Calu3 (cell line): ENCODE results near the gene SELENOK. TPM values are rescaled to one million over a fixed set of nuclear protein-coding genes. Genes with fewer than 3 reads are reported as not detected.

Experiments
- BruUV-seq: library from RNA; stranded (reverse); fragments of 400-500 nt; replicated peaks from 2 replicates; lab custom pipeline; 2021; lab: Mats Ljungman, UMichigan
- CTCF ChIA-PET: fragments of 300-600 bp; sonication (Branson Sonifier 250); formaldehyde crosslinking; loops from one replicate; lab custom pipeline; 2022; ENCODE audit warnings: antibody characterized with exemption; lab: Charles Lee
- DNase-seq: peaks from one replicate; pipeline ENCODE4 v3.0.0; 2022
- H3K27ac Mint-ChIP-seq: one replicate; pipeline ENCODE4 v1.8.0; 2022; ENCODE audit warnings: mixed read lengths; ENCODE audit not compliant: unreplicated experiment
- H3K27me3 Mint-ChIP-seq: one replicate; pipeline ENCODE4 v1.8.0; 2022; ENCODE audit warnings: mixed read lengths; ENCODE audit not compliant: unreplicated experiment
- H3K36me3 Mint-ChIP-seq: one replicate; pipeline ENCODE4 v1.8.0; 2022; ENCODE audit warnings: mild to moderate bottlenecking, moderate library complexity, mixed read lengths; ENCODE audit not compliant: insufficient read depth, unreplicated experiment
- H3K4me1 Mint-ChIP-seq: one replicate; pipeline ENCODE4 v1.8.0; 2022; ENCODE audit warnings: mild to moderate bottlenecking, low read depth, mixed read lengths; ENCODE audit not compliant: unreplicated experiment
- H3K4me3 Mint-ChIP-seq: one replicate; pipeline ENCODE4 v1.8.0; 2022; ENCODE audit warnings: mild to moderate bottlenecking, low read depth, moderate library complexity, mixed read lengths; ENCODE audit not compliant: unreplicated experiment
- H3K9me3 Mint-ChIP-seq: one replicate; pipeline ENCODE4 v1.8.0; 2022; ENCODE audit warnings: low read depth, mixed read lengths; ENCODE audit not compliant: unreplicated experiment
- intact Hi-C: fragments of 100-400 bp; cut with micrococcal nuclease; formaldehyde crosslinking; loops from one replicate; pipeline ENCODE4 v1.10.0; 2022; ENCODE audit not compliant: unreplicated experiment
- total RNA-seq: library from RNA; stranded (reverse); gene quantifications from 2 replicates; pipeline ENCODE4 v1.2.3, GENCODE V29; 2022
- TF ChIP-seq, protein P1 (sequence below): fragments of 200-600 bp; IDR thresholded peaks from one replicate; pipeline ENCODE4 v1.8.0; 2022; ENCODE audit warnings: antibody characterized with exemption; ENCODE audit not compliant: unreplicated experiment

The SELENOK gene
- total RNA-seq, 1 experiment from 2014 or later: 52.0 TPM

GRCh38 chr3:53865732-53866499, 25.7 kb downstream of the SELENOK start:
- Mint-ChIP-seq H3K27me3 (no peaks in the 10 kb centered on the region), H3K4me3 (no peak overlapping the region), H3K27ac (no peak overlapping the region), H3K9me3 (no peaks in the 10 kb centered on the region), H3K4me1 (no peaks in the 10 kb centered on the region), H3K36me3 (peaks cover 31% of the 10 kb centered on the region)
- DNase-seq: no peak
- CTCF ChIA-PET: interaction anchor here (0.5 kb wide), 1 partner anchor 53 kb away, joined by 5 read pairs; no protein-coding TSS in a partner anchor
- intact Hi-C loops: no loop called here
- TF ChIP-seq, protein P1, sequence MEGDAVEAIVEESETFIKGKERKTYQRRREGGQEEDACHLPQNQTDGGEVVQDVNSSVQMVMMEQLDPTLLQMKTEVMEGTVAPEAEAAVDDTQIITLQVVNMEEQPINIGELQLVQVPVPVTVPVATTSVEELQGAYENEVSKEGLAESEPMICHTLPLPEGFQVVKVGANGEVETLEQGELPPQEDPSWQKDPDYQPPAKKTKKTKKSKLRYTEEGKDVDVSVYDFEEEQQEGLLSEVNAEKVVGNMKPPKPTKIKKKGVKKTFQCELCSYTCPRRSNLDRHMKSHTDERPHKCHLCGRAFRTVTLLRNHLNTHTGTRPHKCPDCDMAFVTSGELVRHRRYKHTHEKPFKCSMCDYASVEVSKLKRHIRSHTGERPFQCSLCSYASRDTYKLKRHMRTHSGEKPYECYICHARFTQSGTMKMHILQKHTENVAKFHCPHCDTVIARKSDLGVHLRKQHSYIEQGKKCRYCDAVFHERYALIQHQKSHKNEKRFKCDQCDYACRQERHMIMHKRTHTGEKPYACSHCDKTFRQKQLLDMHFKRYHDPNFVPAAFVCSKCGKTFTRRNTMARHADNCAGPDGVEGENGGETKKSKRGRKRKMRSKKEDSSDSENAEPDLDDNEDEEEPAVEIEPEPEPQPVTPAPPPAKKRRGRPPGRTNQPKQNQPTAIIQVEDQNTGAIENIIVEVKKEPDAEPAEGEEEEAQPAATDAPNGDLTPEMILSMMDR: no peak
- BruUV-seq: no TSS peak

DNA sequence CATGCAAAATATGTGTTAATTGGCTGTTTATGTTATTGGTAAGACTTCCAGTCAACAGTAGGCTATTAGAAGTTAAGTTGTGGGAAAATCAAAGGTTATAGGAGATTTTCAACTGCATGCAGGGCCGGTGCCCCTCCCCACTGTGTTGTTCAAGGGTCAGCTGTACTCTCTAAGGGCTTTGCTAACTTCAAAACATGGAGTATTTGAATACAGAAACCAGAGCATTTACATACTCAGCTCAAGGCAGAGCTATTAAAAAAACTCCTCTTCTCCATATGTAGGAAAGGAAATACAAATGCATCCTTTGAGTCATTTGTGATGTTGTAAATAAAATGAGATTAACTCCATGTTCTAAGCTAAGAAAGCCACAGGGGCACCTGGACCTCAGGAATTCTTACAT, 28.5 kb downstream of the SELENOK start:
- TF ChIP-seq, protein P1: no peak
- Mint-ChIP-seq H3K27ac (no peak overlapping the region), H3K27me3 (no peaks in the 10 kb centered on the region), H3K36me3 (peaks cover 16% of the 10 kb centered on the region), H3K4me1 (no peaks in the 10 kb centered on the region), H3K9me3 (no peaks in the 10 kb centered on the region), H3K4me3 (no peak overlapping the region)
- intact Hi-C loops: no loop called here
- no peak for DNase-seq
- CTCF ChIA-PET: no interaction called here
- no TSS peak for BruUV-seq

DNA sequence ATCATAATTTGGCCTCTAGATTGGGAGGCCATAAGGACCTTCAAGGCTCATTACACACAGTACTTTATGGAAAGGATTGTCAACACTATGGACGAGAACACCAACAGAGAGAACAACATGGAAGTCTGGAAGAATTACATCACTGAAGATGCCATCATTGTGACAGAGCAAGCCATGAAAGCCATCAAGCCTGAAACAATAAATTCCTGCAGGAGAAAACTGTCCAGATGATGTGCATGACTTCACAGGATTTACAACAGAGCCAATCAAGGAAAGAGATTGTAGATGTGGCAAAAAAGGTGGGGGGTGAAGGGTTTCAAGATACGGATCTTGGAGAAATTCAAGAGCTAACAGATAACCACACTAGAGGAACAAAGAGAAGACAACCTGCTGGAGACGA, 29.4 kb downstream of the SELENOK start:
- intact Hi-C loops: no loop called here
- Mint-ChIP-seq H3K36me3 (peaks cover 14% of the 10 kb centered on the region), H3K27ac (no peak overlapping the region), H3K27me3 (no peaks in the 10 kb centered on the region), H3K9me3 (no peaks in the 10 kb centered on the region), H3K4me1 (no peaks in the 10 kb centered on the region), H3K4me3 (no peak overlapping the region)
- DNase-seq: no peak
- CTCF ChIA-PET: no interaction called here
- no TSS peak for BruUV-seq
- TF ChIP-seq, protein P1: no peak

GRCh38 chr3:53860196-53860595, 31.5 kb downstream of the SELENOK start:
- no peak overlapping the region for H3K4me3 Mint-ChIP-seq
- H3K36me3 Mint-ChIP-seq: peaks cover 14% of the 10 kb centered on the region
- H3K27ac Mint-ChIP-seq: no peak overlapping the region
- no TSS peak for BruUV-seq
- DNase-seq: no peak
- CTCF ChIA-PET: interaction anchor here (0.6 kb wide), 1 partner anchor 511 kb away, joined by 4 read pairs; no protein-coding TSS in a partner anchor
- intact Hi-C loops: no loop called here
- no peaks in the 10 kb centered on the region for H3K9me3 Mint-ChIP-seq
- H3K4me1 Mint-ChIP-seq: no peaks in the 10 kb centered on the region
- no peaks in the 10 kb centered on the region for H3K27me3 Mint-ChIP-seq
- TF ChIP-seq, protein P1: no peak
